HuH-7 (cell line): ENCODE measurements around the gene SORCS2.

Experiments used
- DNase-seq: peaks from one replicate; pipeline ENCODE4 v3.0.0; 2011; ENCODE audit warnings: low spot score

The SORCS2 gene

DNA sequence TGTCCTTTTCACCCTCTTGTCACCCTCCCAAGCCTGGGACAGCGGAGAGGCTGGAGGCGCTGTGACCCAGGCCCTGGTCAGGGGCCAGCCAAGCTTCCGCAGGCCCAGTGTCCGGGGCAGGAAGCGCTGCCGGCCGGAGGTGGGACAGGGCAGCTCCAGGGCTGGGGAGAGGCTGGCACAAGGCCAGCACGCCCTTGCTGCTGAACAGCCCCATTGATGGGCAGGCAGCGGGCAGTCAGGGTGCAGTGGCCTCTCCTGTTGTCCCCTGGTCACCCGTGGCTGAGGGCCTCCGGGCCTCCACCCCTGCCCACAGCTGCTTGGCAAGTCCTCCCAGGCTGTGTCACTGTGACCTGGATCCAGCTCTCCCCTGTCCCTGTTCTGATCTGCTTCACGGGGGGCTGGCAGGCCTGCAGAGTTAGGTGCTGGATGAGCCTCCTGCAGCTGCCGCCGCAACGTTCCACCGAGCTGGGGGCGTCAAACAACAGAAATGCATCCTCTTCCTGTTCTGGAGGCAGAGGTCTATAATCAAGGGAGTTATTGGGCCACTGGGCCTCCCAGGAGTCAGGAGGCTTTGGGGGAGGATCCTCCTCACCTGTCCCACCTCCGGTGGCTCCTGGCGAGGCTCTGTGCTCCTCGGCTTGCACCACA, 134.5 kb downstream of the SORCS2 start:
- no peak for DNase-seq

DNA sequence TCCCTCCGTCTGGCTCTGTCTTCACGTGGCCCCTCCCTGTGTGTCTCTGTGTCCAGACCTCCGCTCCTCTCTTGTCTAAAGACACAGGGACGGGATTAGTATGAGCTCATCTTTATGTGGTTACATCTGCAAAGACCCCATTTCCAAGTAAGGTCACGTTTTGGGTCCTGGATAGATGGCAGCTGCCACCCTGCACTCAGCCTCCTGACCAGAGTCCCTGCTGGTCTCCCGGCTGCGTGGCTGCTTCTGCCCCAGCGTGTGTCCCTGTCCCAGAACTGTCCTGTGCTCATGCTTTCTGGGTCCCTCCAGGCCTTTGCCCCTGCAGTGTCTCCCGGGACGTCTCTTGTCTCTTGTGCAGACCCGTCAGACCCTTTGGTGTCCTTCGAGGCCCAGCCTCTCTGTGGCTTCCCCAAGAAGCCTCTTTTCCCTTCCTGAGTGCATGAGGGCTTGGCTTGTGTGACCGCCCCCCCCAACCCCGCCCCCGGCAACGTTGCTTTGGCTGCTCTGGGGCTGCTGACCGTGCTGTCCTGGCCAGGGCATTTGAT, 135.1 kb downstream of the SORCS2 start:
- no peak for DNase-seq

DNA sequence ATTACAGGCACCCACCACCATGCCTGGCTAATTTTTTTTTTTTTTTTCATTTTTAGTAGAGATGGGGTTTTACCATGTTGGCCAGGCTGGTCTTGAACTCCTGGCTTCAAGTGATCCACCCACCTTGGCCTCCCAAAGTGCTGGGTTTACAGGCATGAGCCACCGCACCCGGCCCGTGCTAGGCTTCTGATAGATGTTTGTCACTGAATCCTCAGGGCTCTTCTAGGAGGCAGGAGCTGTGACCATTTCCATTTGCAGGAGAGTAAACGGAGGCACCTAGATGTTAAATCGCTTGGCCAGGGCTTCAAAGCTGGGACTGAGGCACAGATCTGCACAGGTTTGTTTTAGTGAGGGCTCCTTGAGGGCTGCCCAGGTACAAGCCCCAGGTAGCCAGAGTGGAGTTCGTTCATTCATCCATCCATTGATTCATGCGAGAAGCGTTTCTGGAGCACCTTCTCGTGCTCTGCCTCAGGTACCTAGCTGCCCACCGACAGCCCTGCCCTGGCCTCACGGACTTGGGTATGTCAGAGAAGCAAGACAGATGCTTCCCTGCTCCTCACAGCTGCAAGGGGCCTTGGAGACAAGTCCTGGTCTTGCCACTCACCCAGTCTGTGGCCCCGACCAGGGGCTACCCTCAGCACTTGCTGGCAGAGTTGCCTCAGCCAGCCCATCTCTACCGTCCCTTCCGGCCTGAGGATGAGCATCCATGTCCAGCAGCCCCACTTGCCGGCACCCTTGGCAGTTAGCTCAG, 136.0 kb downstream of the SORCS2 start:
- no peak for DNase-seq

DNA sequence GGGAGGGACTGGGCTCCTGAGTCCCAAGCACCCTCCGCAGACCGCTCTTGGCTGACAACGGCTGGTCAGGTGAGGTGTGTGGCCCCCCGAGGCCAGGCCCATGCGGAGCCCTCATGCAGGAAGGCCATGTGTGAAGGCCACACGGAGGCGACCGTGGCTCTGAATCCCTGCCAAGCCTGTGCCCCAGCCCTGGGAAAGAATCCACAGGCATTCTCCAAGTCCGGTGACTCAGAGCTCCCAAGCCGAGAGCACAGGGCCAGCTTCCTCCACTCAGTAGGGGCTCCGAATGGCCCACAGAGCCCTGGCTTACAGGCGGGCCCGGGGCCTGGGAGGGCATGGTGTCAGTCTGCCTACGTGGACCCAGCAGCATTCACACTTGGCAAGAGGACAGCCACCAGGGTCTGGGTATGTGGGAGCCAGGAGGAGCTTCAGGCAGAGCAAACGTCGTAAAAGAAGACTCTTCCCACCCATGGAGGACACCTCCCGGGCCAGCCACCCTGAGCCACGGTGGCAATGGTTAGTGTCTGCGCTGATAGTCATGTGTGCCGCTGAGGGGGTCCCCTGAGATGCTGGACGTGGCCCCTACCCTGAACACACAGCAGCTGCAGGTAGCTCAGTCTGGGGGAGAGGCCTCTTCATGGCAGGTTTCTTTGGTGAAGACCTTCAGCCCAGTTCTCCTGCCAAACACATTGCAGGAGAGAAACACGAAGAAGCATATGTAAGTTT, 136.7 kb downstream of the SORCS2 start:
- DNase-seq = no peak

DNA sequence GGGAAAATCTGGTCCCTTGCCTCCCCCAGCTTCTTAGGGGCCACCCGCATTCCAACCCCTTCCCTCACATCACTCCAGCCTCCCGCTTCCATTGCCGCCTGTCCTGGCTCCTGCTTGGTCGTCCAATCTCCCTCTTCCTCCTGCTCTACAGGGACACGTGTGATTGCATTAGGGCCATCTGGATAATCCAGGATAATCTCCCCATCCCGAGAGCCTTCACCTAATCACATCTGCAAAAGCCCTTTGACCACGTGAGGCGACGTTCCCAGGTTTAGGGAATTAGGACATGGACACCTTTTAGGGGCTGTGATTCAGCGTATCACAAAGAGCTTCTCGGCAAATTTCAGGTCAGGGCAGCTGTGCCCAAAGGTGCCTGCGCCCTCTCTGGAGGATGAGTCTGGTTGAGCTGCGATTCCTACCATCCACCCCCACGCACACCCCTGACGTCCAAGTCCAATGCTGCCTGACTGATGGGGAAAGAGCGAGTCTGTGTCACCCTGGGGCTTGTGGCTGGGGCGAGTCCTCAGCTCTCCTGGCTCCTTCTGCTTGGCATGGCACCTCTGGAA, 137.8 kb downstream of the SORCS2 start:
- DNase-seq = no peak

DNA sequence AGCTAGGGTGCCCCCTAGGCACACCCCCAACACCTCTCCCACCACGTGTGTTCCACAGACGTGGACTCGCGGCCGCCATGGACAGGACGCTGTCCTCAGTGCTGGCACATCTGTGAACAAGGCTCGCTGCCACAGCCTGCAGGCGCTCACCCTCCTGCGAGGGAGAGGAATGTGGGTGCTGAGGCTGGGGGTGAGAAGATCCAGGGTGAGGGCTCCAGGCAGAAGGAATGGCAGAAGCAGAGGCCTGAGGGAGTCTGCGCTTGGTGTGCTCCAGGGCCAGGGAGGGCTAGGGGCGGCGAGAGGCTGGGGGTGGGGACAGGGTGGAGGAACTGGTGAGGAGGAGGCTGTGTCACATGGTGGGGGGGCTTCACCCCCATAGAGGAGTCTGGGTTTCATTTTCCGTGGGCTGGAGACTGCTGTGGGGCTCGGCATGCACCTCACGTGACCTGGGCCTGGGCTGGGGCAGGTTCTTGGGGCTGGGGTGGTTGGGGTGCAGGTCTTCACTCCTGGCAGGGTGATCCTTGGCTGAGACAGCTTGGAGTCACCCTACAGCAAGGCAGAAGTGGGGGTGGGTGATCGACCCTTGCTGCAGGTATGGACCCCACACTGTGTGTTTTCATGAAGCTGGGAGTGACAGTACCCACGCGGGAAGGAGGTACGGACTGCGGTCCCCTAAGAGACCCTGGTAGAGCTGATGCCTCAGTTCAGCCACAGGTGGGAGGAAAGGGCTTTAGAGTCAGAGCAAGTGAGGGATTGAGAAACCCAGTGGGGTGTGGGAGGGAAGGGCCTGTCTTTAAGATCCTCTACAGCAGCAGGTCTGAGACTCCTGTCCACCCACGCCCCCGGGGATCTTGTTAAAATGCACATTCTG, 138.7 kb downstream of the SORCS2 start:
- DNase-seq = no peak

DNA sequence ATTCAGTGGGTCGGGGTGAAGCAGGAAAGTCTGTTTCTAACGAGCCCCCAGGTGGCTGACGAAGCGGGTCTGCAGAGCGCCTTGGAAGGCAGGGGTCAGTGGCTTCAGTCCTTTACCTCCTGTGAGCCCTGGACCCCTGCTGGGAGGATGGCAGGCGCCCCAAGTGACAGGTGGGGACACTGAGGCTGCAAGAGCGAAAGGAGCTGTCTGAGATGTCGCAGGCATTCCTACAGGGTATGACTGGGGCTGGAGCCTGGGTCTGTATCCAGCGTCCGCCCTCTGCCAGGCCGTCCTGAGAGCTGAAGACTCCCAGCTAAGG, 139.3 kb downstream of the SORCS2 start:
- no peak for DNase-seq

DNA sequence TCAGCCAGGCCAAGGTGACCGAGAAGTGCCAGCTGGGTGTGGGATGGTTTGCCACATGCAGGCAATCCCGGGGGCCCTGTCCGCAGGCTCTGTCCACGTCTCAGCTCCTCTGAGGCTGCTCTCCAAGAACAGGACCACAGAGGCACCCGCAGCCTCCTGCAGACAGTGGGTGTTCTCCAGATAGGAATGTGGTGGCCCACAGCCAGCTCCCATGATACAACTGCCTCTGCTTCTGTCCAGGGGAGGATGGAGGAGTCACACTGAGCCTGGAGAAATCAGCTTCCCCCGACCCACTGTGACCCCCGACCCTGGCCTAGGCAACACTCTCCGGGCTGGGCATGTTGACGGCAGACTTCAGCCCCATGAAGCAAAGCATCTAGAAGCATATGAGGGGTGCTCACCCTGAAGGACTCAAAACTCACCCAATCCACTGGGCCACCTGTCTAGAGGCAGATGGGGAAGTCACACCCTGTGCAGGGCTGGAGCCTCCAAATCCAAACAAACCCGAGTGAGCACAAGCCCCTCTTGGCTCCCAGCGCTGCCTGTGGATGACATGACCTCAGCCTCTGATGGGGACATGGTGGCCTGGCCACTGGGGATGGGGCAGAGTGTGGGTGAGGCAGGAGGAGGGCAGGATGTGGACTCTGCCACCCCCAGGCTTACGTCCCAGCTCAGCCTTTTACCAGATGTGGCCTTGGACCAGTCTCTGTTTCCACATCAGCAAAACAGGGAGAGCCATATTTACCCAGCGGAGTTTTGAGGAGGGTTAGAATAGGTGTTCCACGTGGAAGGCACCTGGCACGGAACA, 140.1 kb downstream of the SORCS2 start:
- no peak for DNase-seq

DNA sequence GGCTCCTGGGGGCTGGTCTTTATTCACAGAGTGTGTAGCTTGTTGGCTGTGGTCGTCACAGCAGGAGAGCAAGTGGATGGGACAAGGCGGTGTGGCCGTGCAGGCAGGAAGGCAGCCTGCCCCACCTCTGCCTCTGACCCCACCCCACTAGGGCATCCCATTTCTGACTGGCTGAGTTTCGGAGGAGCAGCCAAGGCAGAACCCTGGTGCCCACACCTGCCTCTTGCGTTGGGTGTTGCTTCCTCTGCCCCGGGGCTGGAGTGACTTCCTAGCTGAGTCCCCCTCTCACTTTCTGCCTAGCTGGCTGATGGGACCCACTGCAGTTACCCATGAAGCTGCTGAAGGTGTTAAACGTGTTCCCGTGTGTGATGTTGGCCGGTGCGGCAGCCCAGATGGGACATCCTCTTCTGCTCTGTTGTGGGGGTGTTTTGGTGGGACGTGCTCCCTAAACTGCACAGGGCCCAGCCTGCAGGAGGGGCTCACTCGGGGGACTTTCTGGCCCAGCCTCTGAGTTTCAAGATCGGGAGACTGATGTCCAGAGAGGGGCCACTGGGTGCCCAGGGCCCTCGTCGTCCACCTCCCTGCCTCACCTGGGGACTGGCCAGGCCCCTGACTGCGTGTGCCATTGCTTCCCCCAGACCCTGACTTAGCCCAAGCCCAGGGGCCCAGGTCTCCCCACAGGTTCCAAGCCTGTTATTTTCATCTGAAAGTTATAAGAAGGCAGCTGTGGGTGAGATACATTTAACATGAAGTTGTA, 140.9 kb downstream of the SORCS2 start:
- no peak for DNase-seq

DNA sequence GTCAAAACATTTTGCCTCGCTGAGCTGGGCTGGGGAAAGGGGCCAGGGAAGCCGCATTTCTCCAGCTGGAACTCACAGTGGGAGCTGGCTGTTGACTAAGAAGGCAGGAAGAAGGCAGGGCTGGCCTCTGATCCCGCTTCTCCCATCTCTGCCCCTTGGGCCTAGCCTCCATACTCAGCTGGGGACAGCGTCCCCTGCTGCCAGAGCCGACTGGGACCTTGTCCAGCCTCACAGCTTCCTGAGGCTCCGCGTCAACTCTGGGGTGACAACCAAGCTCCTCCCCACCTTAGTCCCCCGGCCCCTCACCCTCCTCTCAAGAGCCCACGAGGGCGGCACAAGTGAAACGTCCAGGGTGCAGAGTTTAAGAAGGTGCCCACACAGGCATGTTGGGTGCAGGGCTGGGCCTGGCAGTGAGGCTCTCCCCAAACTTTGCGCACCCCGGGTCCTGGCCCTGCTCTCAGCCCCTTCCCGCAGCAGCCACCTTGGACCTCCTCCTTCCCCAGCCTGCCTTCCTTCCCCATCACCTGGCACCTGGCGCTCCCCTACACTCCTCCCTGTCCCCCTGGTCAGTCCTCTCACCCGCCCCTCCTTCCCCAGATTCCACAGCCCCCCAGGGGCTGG, 141.6 kb downstream of the SORCS2 start:
- no peak for DNase-seq

DNA sequence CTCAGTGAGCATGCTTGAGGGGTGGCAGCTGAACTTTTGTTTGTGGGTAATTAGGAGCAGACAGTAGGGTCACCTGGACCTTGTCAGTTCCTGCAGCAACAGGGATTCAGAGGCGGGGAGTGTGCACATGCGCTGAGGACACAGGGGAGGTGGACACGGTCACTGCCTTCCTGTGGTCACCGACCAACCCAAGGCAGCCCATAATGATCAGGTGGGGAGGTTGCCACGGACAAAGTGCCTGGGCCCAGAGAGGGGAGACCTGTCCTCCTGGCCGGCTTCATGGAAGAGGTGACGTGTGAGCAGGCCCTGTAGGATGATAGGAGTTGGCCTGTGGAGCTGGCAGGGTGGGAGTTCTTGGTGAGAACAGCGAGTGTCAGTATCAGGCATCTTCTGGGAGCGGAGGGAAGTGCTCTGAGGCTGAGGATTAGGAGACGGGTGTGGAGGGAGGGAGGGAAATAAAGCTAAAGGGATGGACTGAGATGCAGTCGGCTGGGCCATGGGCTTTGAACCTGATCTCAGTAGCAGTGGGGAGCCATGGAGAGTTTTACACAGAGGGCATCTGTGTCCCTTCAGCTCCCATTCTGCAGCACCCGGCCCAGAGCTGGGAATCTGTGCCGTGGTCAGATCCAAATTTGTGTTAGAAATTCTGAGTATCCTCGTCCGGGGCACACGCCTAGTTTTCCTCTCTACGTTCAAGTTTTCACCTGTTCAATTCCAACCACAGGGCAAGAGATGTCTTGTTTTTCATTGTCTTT, 142.4 kb downstream of the SORCS2 start:
- DNase-seq = no peak

DNA sequence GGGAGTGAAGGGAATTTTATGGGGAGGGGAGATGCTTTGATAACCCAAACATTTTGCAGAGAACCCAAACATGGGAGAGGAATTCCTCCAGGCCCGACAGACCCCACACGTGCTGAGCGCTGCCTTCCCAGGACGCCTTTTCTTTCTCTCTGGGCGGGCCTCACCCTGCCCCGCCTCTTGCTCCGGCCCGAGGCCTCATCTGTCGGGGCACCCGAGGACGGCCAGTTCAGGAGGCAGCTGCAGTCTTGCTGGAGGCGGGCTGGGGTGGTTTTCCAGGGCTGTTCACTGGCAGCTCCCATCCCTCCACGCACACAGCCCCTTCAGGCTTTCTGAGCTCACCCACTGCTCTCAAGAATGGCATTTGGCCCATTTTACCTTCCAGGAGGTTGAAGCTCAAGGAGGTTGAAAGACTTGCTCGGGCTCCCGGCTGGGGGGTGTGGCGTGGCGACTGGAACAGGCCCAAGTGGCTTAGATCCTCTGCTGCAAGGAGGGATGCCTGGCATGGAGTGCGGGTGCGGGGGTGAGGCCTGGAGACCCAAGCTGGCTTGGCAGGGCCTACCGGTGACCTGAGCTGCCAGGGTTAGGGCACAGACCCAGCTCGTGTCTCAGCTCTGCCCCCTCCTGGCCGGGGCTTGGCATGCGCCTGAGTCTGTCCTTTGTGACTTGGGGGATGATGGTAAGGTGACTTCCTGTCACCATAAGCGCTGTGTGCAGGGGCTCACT, 143.2 kb downstream of the SORCS2 start:
- DNase-seq = peak; percentile 89

DNA sequence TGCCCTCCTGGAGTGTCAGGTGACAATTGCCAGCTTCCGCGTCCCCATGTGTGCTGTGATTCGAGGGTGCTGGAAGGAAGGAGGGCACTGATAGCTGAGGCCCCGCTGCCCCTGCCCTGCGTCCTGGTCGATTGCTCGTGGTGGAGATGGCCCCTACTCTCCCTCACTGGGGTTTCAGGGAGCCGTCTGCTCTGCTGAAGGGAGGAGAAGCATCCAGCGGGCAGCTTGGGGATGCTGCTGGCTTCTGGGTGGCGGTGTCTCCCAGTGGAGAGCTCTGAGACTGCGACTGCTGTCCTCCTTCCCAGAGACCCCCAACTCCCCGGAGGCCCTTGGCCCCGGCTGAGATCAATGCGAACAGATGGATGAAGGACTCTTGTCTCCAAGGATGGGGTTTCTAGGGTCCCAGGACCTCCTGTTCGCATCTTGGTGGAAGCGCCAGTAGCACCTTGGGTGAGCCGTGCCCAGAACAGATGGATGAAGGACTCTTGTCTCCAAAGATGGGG, 143.8 kb downstream of the SORCS2 start:
- no peak for DNase-seq

DNA sequence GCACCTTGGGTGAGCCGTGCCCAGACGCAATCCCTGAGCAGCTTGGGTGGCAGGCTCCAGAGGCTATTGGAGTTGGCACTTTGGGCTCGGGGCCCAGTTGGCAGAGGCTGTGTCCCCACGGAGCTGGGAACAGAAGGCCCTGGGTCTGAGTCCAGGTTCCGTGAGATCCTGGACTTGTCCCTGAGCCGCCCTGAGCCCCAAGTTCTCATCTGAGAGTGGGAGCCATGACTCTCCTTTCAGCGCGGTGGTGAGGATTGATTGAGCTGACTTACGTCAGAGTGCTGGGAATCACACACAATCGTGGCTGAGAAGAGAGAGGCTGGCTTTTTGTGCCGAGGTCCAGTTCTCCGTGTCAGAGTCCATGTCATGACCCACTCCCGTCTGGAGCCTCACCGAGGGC, 144.4 kb downstream of the SORCS2 start:
- no peak for DNase-seq

DNA sequence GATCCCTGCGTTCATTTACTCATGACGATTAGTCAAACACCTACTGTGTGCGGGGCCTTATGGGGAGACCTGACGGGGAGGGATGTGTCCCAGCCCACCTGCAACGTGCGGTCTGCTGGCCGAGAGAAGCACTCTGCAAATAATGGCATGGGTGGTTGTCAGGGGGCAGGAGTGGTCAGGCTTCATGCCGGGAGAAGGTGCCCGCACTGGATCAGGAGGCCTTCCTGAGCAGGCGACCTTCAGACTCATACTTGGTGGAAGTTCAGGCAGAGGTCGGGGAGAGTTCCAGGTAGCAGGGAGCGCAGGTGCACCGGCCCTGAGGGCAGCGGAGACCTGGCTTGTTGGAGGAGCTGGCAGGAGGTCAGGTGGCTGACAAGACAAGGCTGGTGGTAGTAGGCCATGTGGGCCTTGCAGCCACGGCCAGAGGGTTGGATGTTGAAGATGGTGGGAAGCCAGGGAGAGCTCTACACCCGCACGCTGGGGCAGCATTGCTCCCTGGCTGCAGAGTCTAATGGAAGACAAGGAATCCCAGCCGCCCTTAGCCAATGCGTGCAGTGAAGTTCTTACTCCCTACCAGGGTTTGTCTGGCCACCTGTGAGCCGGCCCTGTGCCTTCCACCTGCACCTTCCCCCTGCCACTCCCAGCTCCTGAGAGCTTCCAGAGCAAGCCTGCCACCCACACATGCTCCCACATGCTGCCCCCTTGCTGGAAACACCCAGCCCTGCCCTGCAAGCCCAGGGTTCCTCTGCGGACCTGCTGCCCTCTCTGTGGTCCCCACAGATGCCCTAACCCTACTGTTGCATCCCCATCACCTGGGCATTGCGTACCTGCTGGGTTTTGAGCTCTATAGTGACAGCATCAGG, 145.1 kb downstream of the SORCS2 start:
- DNase-seq = no peak

DNA sequence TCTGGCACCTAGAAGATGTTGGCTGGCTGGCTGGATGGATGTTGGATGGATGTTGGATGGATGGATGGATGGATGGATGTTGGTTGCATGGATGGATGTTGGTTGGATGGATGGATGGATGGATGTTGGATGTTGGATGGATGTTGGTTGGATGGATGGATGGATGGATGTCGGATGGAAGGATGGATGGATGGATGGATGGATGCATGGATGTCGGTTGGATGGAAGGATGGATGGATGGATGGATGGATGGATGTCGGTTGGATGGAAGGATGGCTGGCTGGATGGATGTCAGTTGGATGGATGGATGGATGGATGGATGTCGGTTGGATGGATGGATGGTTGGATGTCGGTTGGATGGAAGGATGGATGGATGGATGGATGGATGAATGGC, 145.7 kb downstream of the SORCS2 start:
- no peak for DNase-seq
